ENCODE measurements around the gene ITGB4. TPM values are rescaled to one million over a fixed set of nuclear protein-coding genes. Genes with fewer than 3 reads are reported as not detected.

The ITGB4 gene
- polyA plus RNA-seq, 3 donors: 0.09 to 0.82 TPM; not detected in 1

DNA sequence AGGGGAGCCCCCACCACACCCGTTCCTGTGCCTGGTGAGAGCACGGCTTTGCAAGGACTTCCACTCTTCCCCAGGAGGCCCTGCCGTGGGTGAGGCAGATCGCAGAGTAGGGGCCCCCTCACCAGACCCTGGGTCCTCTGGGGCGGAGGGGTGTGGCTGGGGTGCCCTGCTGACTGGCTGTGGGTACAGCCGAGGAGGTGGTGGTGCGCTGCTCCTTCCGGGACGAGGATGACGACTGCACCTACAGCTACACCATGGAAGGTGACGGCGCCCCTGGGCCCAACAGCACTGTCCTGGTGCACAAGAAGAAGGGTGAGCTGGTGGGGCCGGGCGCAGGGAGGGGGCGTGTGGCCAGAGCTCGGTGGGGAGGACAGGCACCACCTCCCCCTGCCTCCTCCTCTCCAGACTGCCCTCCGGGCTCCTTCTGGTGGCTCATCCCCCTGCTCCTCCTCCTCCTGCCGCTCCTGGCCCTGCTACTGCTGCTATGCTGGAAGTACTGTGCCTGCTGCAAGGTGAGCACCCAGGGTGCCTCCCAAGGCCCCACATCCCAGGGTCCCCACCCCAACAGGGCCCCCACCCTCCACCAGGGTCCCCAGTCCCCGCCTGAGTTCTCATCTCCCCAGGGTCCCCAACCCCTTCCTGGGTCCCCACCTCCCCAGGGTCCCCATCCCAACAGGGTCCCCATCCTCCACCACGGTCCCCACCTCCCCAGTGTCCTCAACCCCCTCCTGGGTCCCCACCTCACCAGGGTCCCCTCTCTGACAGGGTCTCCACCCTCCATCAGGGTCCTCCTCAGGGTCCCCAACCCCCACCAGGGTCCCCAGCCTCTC lies 16.1 kb downstream of the ITGB4 start:
- no peaks in the 10 kb centered on the region for H3K79me2 ChIP-seq (ENCODE audit: insufficient read depth, low read length)
- H3K27ac ChIP-seq (ENCODE audit: low read depth in 1 of 2, low read length in 2 of 2): peak overlapping the region; percentile 57 to 89
- no peaks in the 10 kb centered on the region for H4K20me1 ChIP-seq (ENCODE audit: insufficient read depth, low read length)
- H3K9me3 ChIP-seq (replicated peaks in 1 of 2; ENCODE audit: control insufficient read depth in 1 of 2, insufficient read depth in 1 of 2, low read length in 2 of 2): no peaks in the 10 kb centered on the region
- H2AFZ ChIP-seq (ENCODE audit: insufficient read depth, low read depth, low read length, poor library complexity, severe bottlenecking): peak overlapping the region; percentile 27
- H3K27ac Mint-ChIP-seq: peak overlapping the region; percentile 95 to 98 (median 98)
- H3K4me1 ChIP-seq (ENCODE audit: control insufficient read depth in 1 of 2, insufficient read depth in 2 of 2, low read length in 2 of 2): peaks cover 20 to 28% of the 10 kb centered on the region in 2 donors
- no peaks in the 10 kb centered on the region for H3K27me3 ChIP-seq (ENCODE audit: control insufficient read depth in 2 of 2, insufficient read depth in 2 of 2, low read length in 2 of 2)
- H3K36me3 ChIP-seq (replicated peaks in 1 of 2; ENCODE audit: control insufficient read depth in 1 of 2, insufficient read depth in 2 of 2, low read length in 2 of 2): no peaks in the 10 kb centered on the region
- intact Hi-C loops (cut with micrococcal nuclease): no loop called here
- 88% methylated on average over 13 of the region's 20 CpGs for WGBS (ENCODE audit: insufficient coverage)
- H3K4me2 ChIP-seq (replicated peaks; ENCODE audit: extremely low read depth, low read length, poor library complexity, severe bottlenecking): peak overlapping the region; percentile 40
- H3K4me1 Mint-ChIP-seq: peaks cover 31% of the 10 kb centered on the region
- no peak overlapping the region for H3K4me3 Mint-ChIP-seq
- H3K4me3 ChIP-seq (replicated peaks in 1 of 3; ENCODE audit: low read depth in 2 of 3, low read length in 3 of 3): no peak overlapping the region
- H3K9ac ChIP-seq (ENCODE audit: insufficient read depth, low read length, poor library complexity, severe bottlenecking): peak overlapping the region; percentile 54
- peaks cover 3% of the 10 kb centered on the region in 2 donors for H3K36me3 Mint-ChIP-seq
- peaks cover 0 to 4% (median 0%) of the 10 kb centered on the region in 7 donors for H3K9me3 Mint-ChIP-seq
- peaks cover 0 to 2% (median 0%) of the 10 kb centered on the region in 3 donors for H3K27me3 Mint-ChIP-seq (ENCODE audit: low read depth in 3 of 3)
- no peak for DNase-seq
- TF ChIP-seq, protein P1, sequence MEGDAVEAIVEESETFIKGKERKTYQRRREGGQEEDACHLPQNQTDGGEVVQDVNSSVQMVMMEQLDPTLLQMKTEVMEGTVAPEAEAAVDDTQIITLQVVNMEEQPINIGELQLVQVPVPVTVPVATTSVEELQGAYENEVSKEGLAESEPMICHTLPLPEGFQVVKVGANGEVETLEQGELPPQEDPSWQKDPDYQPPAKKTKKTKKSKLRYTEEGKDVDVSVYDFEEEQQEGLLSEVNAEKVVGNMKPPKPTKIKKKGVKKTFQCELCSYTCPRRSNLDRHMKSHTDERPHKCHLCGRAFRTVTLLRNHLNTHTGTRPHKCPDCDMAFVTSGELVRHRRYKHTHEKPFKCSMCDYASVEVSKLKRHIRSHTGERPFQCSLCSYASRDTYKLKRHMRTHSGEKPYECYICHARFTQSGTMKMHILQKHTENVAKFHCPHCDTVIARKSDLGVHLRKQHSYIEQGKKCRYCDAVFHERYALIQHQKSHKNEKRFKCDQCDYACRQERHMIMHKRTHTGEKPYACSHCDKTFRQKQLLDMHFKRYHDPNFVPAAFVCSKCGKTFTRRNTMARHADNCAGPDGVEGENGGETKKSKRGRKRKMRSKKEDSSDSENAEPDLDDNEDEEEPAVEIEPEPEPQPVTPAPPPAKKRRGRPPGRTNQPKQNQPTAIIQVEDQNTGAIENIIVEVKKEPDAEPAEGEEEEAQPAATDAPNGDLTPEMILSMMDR (IDR thresholded peaks at IDR 0.05): no peak

DNA sequence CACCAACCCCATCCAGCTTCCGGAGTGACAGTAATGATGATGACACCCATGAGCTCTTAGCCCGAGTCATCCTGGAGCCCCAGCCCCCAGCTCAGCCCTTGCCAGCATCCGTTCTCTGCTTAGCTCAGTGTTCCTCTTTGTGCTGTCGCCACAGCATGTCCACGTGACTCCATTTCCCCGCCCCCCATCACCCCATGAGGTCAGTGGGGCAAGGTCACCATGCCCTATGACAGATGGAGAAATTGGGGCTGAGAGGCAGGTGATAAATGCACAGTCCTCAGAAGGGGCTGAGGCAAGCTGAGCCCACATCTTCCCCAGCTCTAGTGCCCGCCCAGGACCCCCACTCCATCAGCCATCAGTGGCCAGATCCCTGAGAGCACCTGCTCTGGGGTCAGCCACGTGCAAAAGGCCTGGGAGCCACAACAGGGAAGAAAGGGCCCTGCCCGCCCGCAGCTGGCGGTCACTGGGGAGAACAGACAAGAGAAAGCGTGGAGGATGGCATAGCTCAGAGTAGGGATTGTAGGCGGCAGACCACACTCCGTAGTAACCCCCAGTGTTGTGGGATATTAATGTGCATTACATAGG lies 17.1 kb downstream of the ITGB4 start:
- peak overlapping the region; percentile 60 to 72 for H3K4me3 Mint-ChIP-seq

More for the DNA sequence above, 17.1 kb downstream of the ITGB4 start:
- Histone ChIP-seq H3K79me2 (ENCODE audit: insufficient read depth, low read length) (no peaks in the 10 kb centered on the region), H3K36me3 (replicated peaks in 1 of 2; ENCODE audit: control insufficient read depth in 1 of 2, insufficient read depth in 2 of 2, low read length in 2 of 2) (no peaks in the 10 kb centered on the region), H4K20me1 (ENCODE audit: insufficient read depth, low read length) (no peaks in the 10 kb centered on the region), H3K27ac (ENCODE audit: low read depth in 1 of 2, low read length in 2 of 2) (peak overlapping the region; percentile 57 to 89), H3K4me1 (ENCODE audit: control insufficient read depth in 1 of 2, insufficient read depth in 2 of 2, low read length in 2 of 2) (peaks cover 20 to 28% of the 10 kb centered on the region in 2 donors), H2AFZ (ENCODE audit: insufficient read depth, low read depth, low read length, poor library complexity, severe bottlenecking) (peak overlapping the region; percentile 27), H3K4me2 (replicated peaks; ENCODE audit: extremely low read depth, low read length, poor library complexity, severe bottlenecking) (peak overlapping the region; percentile 40), H3K4me3 (replicated peaks in 1 of 3; ENCODE audit: low read depth in 2 of 3, low read length in 3 of 3) (no peak overlapping the region), H3K9ac (ENCODE audit: insufficient read depth, low read length, poor library complexity, severe bottlenecking) (peak overlapping the region; percentile 54), H3K27me3 (ENCODE audit: control insufficient read depth in 2 of 2, insufficient read depth in 2 of 2, low read length in 2 of 2) (no peaks in the 10 kb centered on the region), H3K9me3 (replicated peaks in 1 of 2; ENCODE audit: control insufficient read depth in 1 of 2, insufficient read depth in 1 of 2, low read length in 2 of 2) (no peaks in the 10 kb centered on the region)
- Mint-ChIP-seq H3K27me3 (ENCODE audit: low read depth in 3 of 3) (peaks cover 0 to 2% (median 0%) of the 10 kb centered on the region in 3 donors), H3K9me3 (peaks cover 0 to 4% (median 0%) of the 10 kb centered on the region in 7 donors), H3K27ac (peak overlapping the region; percentile 95 to 98 (median 98)), H3K36me3 (peaks cover 3% of the 10 kb centered on the region in 2 donors), H3K4me1 (peaks cover 31% of the 10 kb centered on the region)
- intact Hi-C loops (cut with micrococcal nuclease): no loop called here
- 74% methylated on average over 5 of the region's 14 CpGs for WGBS (ENCODE audit: insufficient coverage)
- TF ChIP-seq, protein P1 (IDR thresholded peaks at IDR 0.05): no peak
- peak; percentile 97 to 99 (median 98) for DNase-seq

All from CD14-positive monocyte (primary cell).